GM23338 (cell line): ENCODE measurements around the gene GOLT1A. TPM values are rescaled to one million over a fixed set of nuclear protein-coding genes. Genes with fewer than 3 reads are reported as not detected.

ENCODE experiments used
- ATAC-seq: fragments of 200-7000 bp; cut with Tn5 transposase; 3 replicates; pipeline ENCODE4 v1.9.1; 2020
- DNase-seq: peaks from one replicate; pipeline ENCODE4 v3.0.0-alpha.2; 2015; ENCODE audit warnings: low spot score
- H2AFZ ChIP-seq: fragments of 200-600 bp; sonication (generic); 2 replicates; pipeline ENCODE4 v1.8.0; 2016; ENCODE audit warnings: antibody characterized with exemption, mild to moderate bottlenecking, moderate library complexity
- H3F3A ChIP-seq: fragments of 200-600 bp; sonication (generic); replicated peaks from 2 replicates; pipeline ENCODE4 v1.8.0; 2017; ENCODE audit warnings: antibody characterized with exemption, mixed run types, low read depth
- H3K27ac ChIP-seq: fragments of 200-600 bp; sonication (generic); 2 replicates; pipeline ENCODE4 v1.6.1; 2016; ENCODE audit warnings: low read depth
- H3K27me3 ChIP-seq: fragments of 200-600 bp; sonication (generic); 2 replicates; pipeline ENCODE4 v1.8.0; 2016; ENCODE audit warnings: mild to moderate bottlenecking, mixed run types, moderate library complexity; ENCODE audit not compliant: insufficient read depth
- H3K36me3 ChIP-seq: fragments of 200-600 bp; sonication (generic); 2 replicates; pipeline ENCODE4 v1.8.0; 2016; ENCODE audit warnings: mild to moderate bottlenecking; ENCODE audit not compliant: insufficient read depth
- H3K4me1 ChIP-seq: fragments of 200-600 bp; sonication (generic); 2 replicates; pipeline ENCODE4 v1.8.0; 2016; ENCODE audit warnings: mild to moderate bottlenecking, moderate library complexity; ENCODE audit not compliant: insufficient read depth
- H3K4me2 ChIP-seq: fragments of 200-600 bp; sonication (generic); 2 replicates; pipeline ENCODE4 v1.7.1; 2017; ENCODE audit warnings: mixed run types
- H3K4me3 ChIP-seq: fragments of 200-600 bp; sonication (generic); 2 replicates; pipeline ENCODE4 v1.6.1; 2016; ENCODE audit warnings: mixed run types
- H3K79me2 ChIP-seq: fragments of 200-600 bp; sonication (generic); replicated peaks from 2 replicates; pipeline ENCODE4 v1.8.0; 2017; ENCODE audit warnings: mild to moderate bottlenecking; ENCODE audit not compliant: insufficient read depth
- H3K9me2 ChIP-seq: fragments of 200-600 bp; sonication (generic); 2 replicates; pipeline ENCODE4 v1.8.0; 2017; ENCODE audit not compliant: insufficient read depth
- H4K20me1 ChIP-seq: fragments of 200-600 bp; sonication (generic); replicated peaks from 2 replicates; pipeline ENCODE4 v1.8.0; 2017; ENCODE audit warnings: mild to moderate bottlenecking; ENCODE audit not compliant: insufficient read depth
- H3K27ac Mint-ChIP-seq: 2 replicates; pipeline ENCODE4 v1.8.0; 2020; ENCODE audit warnings: inconsistent platforms, mild to moderate bottlenecking, moderate library complexity, mixed read lengths
- H3K27me3 Mint-ChIP-seq: 3 replicates; pipeline ENCODE4 v1.8.0; 2022; ENCODE audit warnings: low read depth, mild to moderate bottlenecking, moderate library complexity, mixed read lengths, inconsistent platforms; ENCODE audit not compliant: insufficient read depth, poor library complexity
- H3K36me3 Mint-ChIP-seq: 3 replicates; pipeline ENCODE4 v1.8.0; 2021; ENCODE audit warnings: low read depth, mild to moderate bottlenecking, inconsistent platforms, moderate library complexity, mixed read lengths
- H3K4me1 Mint-ChIP-seq: 3 replicates; pipeline ENCODE4 v1.8.0; 2020; ENCODE audit warnings: mild to moderate bottlenecking, inconsistent platforms, mixed read lengths
- H3K4me3 Mint-ChIP-seq: 3 replicates; pipeline ENCODE4 v1.8.0; 2021; ENCODE audit warnings: moderate library complexity, mild to moderate bottlenecking, inconsistent platforms, mixed read lengths
- H3K9me3 Mint-ChIP-seq: 3 replicates; pipeline ENCODE4 v1.8.0; 2020; ENCODE audit warnings: moderate library complexity, mild to moderate bottlenecking, inconsistent platforms, mixed read lengths
- JUNB ChIP-seq: IDR thresholded peaks from one replicate; pipeline ENCODE4 v1.6.1; 2016; ENCODE audit warnings: antibody characterized with exemption; ENCODE audit not compliant: unreplicated experiment
- polyA plus RNA-seq: library from polyadenylated mRNA; unstranded; fragments of >200 nt; fragmentation: Nextera tagmentation; extraction: Ambion mirVana; gene quantifications from 2 replicates; pipeline ENCODE4 v1.2.1, GENCODE V29; 2016
- total RNA-seq: library from RNA; depleted of rRNA; stranded (reverse); fragments of >200 nt; shearing (Covaris generic); gene quantifications from 2 replicates; pipeline ENCODE4 v1.2.3, GENCODE V29; 2014
- TF ChIP-seq, protein P1 (sequence below): fragments of 250-450 bp; sonication (Bioruptor Pico); IDR thresholded peaks from 2 replicates; pipeline ENCODE4 v1.5.0; 2020; ENCODE audit warnings: mild to moderate bottlenecking, moderate library complexity

Gene GOLT1A
- total and polyA plus RNA-seq, 2 experiments from 2014 or later = 3.0 to 7.2 TPM

DNA sequence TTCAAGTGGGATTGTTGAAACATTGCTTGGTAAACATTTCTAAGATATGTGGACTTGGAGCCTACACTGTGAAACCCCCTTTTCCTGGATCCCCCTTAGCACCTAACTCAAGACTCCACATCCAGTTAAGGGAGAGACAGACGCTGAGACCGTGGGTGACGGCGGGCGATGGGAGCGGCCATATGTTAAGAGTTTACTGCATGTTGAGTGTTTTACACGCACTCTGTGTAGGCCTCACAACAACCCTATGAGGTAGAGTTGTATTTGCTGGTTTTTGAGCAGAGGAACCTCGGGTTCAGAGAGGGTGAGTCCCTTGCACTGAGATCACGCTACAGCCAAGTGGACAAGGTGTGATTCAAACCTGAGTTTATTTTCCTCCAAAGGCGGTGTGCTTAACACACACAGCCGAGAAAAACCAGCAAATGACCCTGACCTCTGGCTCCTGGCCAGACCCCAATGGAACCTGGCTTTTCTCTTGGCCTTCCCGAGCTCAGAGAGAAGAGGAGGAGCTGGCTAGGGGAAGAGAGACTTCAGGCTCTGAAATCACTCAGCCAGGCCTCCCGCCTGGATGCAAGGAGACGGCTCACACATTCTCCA, 46.9 kb upstream of the GOLT1A start (continued):
- TF ChIP-seq, protein P1, sequence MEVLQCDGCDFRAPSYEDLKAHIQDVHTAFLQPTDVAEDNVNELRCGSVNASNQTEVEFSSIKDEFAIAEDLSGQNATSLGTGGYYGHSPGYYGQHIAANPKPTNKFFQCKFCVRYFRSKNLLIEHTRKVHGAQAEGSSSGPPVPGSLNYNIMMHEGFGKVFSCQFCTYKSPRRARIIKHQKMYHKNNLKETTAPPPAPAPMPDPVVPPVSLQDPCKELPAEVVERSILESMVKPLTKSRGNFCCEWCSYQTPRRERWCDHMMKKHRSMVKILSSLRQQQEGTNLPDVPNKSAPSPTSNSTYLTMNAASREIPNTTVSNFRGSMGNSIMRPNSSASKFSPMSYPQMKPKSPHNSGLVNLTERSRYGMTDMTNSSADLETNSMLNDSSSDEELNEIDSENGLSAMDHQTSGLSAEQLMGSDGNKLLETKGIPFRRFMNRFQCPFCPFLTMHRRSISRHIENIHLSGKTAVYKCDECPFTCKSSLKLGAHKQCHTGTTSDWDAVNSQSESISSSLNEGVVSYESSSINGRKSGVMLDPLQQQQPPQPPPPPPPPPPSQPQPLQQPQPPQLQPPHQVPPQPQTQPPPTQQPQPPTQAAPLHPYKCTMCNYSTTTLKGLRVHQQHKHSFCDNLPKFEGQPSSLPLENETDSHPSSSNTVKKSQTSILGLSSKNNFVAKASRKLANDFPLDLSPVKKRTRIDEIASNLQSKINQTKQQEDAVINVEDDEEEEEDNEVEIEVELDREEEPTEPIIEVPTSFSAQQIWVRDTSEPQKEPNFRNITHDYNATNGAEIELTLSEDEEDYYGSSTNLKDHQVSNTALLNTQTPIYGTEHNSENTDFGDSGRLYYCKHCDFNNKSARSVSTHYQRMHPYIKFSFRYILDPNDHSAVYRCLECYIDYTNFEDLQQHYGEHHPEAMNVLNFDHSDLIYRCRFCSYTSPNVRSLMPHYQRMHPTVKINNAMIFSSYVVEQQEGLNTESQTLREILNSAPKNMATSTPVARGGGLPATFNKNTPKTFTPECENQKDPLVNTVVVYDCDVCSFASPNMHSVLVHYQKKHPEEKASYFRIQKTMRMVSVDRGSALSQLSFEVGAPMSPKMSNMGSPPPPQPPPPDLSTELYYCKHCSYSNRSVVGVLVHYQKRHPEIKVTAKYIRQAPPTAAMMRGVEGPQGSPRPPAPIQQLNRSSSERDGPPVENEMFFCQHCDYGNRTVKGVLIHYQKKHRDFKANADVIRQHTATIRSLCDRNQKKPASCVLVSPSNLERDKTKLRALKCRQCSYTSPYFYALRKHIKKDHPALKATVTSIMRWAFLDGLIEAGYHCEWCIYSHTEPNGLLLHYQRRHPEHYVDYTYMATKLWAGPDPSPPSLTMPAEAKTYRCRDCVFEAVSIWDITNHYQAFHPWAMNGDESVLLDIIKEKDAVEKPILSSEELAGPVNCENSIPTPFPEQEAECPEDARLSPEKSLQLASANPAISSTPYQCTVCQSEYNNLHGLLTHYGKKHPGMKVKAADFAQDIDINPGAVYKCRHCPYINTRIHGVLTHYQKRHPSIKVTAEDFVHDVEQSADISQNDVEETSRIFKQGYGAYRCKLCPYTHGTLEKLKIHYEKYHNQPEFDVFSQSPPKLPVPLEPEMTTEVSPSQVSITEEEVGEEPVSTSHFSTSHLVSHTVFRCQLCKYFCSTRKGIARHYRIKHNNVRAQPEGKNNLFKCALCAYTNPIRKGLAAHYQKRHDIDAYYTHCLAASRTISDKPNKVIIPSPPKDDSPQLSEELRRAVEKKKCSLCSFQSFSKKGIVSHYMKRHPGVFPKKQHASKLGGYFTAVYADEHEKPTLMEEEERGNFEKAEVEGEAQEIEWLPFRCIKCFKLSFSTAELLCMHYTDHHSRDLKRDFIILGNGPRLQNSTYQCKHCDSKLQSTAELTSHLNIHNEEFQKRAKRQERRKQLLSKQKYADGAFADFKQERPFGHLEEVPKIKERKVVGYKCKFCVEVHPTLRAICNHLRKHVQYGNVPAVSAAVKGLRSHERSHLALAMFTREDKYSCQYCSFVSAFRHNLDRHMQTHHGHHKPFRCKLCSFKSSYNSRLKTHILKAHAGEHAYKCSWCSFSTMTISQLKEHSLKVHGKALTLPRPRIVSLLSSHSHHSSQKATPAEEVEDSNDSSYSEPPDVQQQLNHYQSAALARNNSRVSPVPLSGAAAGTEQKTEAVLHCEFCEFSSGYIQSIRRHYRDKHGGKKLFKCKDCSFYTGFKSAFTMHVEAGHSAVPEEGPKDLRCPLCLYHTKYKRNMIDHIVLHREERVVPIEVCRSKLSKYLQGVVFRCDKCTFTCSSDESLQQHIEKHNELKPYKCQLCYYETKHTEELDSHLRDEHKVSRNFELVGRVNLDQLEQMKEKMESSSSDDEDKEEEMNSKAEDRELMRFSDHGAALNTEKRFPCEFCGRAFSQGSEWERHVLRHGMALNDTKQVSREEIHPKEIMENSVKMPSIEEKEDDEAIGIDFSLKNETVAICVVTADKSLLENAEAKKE (CRISPR knock-in tag) = no peak
- no peak for TF ChIP-seq JUNB

DNA sequence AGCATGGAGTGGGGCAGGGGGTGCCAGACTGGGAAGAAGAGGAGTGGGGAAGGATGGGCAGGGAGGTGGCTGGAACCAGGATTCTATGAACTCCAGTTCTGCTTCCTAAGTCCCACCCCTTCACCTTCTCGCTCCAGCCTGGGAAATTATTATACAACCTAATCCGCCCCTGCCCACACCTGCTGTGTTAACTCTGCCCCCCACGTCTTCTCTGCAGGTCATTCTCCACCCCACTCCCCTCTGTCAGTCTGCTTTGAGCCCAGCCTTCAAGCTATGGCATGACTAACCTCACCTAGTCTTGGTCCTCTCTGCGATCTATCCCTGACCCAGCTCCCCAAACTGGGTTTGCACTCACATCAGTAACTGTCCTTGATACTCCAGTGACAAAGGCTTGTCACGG, 46.0 kb upstream of the GOLT1A start:
- Mint-ChIP-seq H3K4me1 (peaks cover 31% of the 10 kb centered on the region), H3K27ac (no peak overlapping the region), H3K36me3 (peaks cover 22% of the 10 kb centered on the region), H3K9me3 (no peaks in the 10 kb centered on the region), H3K4me3 (no peak overlapping the region), H3K27me3 (peaks cover 9% of the 10 kb centered on the region)
- H3K4me1 ChIP-seq = peaks cover 20% of the 10 kb centered on the region
- no peaks in the 10 kb centered on the region for H4K20me1 ChIP-seq
- no peaks in the 10 kb centered on the region for H3K27me3 ChIP-seq
- no peak overlapping the region for H3K4me3 ChIP-seq
- no peaks in the 10 kb centered on the region; the same call in 1 of the 2 replicates for H3F3A ChIP-seq
- H3K27ac ChIP-seq = no peak overlapping the region
- no peaks in the 10 kb centered on the region for H3K36me3 ChIP-seq
- H3K4me2 ChIP-seq = no peak overlapping the region
- no peak for ATAC-seq
- TF ChIP-seq, protein P1 (CRISPR knock-in tag) = no peak
- H3K79me2 ChIP-seq = no peaks in the 10 kb centered on the region
- no peak for DNase-seq
- H3K9me2 ChIP-seq = no peaks in the 10 kb centered on the region
- no peak overlapping the region for H2AFZ ChIP-seq
